WERI-Rb-1 (cell line): ENCODE data around the gene DMBX1.

Experiments used
- DNase-seq: peaks from one replicate; pipeline ENCODE4 v3.0.0-alpha.2; 2020
- H3K27ac ChIP-seq: fragments of 250-450 bp; sonication (Bioruptor Pico); 2 replicates; pipeline ENCODE4 v1.5.1; 2020; ENCODE audit warnings: mild to moderate bottlenecking, moderate library complexity
- H3K27me3 ChIP-seq: fragments of 250-450 bp; sonication (Bioruptor Pico); 2 replicates; pipeline ENCODE4 v1.5.1; 2021; ENCODE audit warnings: mild to moderate bottlenecking, low read depth, moderate library complexity; ENCODE audit not compliant: insufficient read depth, severe bottlenecking
- H3K36me3 ChIP-seq: fragments of 250-450 bp; sonication (Bioruptor Pico); 2 replicates; pipeline ENCODE4 v1.5.1; 2020; ENCODE audit warnings: mild to moderate bottlenecking, moderate library complexity
- H3K4me3 ChIP-seq: 2 replicates; pipeline ENCODE4 v1.5.1; 2011; ENCODE audit warnings: low read depth, mild to moderate bottlenecking, control low read depth, low read length
- H3K9me3 ChIP-seq: fragments of 250-450 bp; sonication (Bioruptor Pico); 2 replicates; pipeline ENCODE4 v1.5.1; 2021; ENCODE audit warnings: mild to moderate bottlenecking, moderate library complexity; ENCODE audit not compliant: severe bottlenecking
- TF ChIP-seq, protein P1 (sequence below): IDR thresholded peaks from 2 replicates; pipeline ENCODE4 v1.5.1; 2011; ENCODE audit warnings: low read depth, mild to moderate bottlenecking, control low read depth, inconsistent platforms, low read length

DMBX1 gene

DNA sequence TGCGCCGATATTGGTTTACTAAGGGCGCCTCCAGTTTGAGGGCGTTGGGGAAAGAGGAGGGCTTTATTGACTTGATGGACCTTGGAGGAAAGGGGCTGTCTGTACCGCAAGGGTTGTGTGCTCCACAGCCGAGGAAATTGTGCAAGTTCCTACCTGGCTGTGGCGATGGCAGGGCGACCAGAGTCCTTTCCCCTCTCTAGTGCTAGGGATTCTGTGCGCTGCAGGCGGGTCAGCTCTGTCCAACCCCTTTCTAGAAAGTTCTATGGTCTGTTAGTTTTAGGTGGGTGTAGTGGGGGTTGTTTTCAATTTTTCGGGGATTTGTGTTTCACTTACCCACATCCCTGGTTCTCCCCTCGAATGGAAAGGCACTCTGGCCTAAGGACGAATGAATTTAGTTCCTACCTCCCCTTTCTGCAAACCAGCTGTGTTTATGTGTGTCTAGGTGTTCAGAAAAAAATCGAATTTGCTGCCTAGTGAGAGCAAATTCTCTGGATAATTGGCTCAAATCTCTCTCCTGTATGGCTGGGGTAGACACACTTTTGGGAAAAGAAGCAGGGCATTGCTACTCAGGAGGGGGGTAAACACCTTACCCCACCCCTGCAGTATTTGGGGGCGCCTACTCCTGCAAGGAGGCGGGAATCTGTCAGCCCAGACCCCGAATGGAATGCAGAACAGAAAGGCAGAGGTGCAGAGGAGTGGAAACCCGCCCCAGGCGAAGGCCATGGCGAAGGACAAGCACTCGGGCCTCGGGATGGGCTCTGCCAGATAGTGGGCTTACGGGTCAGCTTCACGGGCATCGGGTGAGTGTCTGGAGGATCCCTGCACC lies 2.0 kb downstream of the DMBX1 start:
- Histone ChIP-seq H3K27ac (no peak overlapping the region), H3K4me3 (no peak overlapping the region), H3K36me3 (no peaks in the 10 kb centered on the region), H3K9me3 (no peaks in the 10 kb centered on the region), H3K27me3 (peaks cover 16% of the 10 kb centered on the region)
- no peak for DNase-seq
- TF ChIP-seq, protein P1, sequence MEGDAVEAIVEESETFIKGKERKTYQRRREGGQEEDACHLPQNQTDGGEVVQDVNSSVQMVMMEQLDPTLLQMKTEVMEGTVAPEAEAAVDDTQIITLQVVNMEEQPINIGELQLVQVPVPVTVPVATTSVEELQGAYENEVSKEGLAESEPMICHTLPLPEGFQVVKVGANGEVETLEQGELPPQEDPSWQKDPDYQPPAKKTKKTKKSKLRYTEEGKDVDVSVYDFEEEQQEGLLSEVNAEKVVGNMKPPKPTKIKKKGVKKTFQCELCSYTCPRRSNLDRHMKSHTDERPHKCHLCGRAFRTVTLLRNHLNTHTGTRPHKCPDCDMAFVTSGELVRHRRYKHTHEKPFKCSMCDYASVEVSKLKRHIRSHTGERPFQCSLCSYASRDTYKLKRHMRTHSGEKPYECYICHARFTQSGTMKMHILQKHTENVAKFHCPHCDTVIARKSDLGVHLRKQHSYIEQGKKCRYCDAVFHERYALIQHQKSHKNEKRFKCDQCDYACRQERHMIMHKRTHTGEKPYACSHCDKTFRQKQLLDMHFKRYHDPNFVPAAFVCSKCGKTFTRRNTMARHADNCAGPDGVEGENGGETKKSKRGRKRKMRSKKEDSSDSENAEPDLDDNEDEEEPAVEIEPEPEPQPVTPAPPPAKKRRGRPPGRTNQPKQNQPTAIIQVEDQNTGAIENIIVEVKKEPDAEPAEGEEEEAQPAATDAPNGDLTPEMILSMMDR, result no peak

DNA sequence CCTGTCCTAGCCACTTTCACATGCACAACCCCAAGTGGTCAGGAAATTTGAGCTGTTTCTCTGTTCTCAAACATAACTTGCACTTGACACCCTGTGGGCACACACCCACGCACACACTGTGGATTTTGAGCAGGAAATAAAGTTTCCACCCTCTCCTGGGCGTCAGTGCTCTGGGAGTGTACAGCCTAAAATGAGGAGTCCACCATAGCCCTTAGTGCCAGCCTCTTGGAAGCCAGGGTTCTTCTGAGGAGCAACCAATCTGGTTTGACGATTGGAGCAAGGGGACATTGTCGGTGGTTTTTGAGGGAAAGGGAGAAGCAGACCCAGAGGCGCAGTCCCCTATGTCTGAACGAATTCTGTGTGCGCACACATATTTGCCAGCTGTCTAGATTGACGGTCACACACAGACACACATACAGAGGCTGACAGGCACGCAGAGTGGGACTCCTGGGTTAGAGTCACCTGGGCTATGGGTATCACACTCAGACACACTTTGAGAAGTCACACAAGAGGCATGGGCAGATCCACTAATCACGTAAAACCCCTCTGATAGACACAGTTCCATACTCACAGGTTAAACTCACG lies 2.7 kb downstream of the DMBX1 start:
- TF ChIP-seq, protein P1, result no peak
- Histone ChIP-seq H3K9me3 (no peaks in the 10 kb centered on the region), H3K27me3 (peaks cover 16% of the 10 kb centered on the region), H3K36me3 (no peaks in the 10 kb centered on the region), H3K27ac (no peak overlapping the region), H3K4me3 (no peak overlapping the region)
- DNase-seq, result no peak

DNA sequence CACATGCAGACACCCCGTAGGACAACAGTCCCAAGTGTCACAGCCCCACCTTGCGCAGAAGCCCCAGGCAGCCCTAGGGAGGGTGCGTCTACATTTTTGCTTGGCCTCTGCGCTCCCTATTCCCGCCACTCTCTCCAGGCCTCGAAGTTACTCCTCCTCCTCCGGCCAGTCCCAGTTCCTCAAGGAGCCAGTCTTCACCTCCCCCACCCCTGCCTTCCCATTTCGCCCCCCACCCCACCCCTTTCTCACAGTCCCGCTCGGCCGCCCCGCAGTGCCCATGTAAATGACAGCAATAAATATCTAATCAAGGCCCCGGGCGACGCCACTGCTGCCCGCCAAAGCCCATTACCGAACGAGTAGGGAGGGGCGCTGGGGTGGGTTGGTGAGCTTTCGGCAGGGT lies 3.2 kb downstream of the DMBX1 start:
- Histone ChIP-seq H3K36me3 (no peaks in the 10 kb centered on the region), H3K4me3 (no peak overlapping the region), H3K9me3 (no peaks in the 10 kb centered on the region), H3K27me3 (peaks cover 16% of the 10 kb centered on the region), H3K27ac (no peak overlapping the region)
- no peak for DNase-seq
- TF ChIP-seq, protein P1, result no peak

DNA sequence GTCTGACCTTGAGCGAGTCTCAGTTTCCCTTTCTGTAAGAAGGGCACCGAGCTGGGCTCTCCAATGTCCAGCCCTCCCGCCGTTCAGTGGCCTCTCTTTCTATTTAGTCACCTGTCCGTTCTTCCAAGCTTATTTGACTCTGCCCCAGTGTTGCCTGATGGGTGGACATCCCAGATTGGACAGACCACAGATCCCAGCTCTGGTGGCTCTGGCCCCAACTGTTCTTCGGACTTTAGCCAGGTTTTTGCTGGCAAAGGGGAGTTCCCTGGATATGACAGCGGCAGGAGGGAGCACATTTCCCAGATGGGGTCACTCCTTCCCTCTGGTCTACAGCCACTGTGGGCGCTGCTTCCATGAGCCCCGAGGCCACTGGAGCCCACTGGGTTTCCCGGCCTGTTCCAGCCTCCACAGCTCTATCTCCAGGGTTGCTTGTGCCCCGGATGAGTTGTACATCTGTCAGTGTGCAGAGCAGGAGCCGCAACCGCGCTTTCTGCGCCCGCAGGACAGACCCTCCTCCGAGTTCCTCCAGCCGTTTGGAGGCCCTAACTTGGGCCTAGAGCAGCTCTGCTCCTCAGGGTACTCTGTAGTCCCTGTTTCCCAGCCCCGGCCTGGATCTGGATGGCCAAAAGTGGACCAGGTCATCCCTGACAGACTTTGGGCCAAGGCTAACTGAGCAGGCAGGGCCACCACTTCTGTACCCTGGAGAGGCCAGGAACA lies 3.8 kb downstream of the DMBX1 start:
- Histone ChIP-seq H3K4me3 (no peak overlapping the region), H3K36me3 (no peaks in the 10 kb centered on the region)

DNA sequence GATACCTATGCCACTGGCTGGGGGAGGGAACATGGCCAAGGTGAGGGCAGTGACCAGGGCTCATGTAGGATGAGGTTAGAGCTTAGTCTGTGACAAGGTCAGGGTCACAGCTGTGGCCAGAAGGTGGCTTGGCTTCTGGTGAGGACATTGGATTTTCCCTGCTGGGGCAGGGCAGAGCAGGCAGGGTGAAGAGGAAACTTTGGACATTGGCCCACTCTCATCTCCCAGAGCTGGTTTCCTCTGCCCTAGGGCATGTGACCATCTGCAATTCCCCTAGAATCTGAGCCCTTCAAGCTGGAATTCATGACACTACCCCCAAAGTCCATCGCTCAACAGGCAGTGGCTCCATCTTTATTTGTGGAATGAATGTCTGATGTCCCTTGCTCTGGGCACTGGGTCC lies 5.3 kb downstream of the DMBX1 start:
- TF ChIP-seq, protein P1, result no peak
- Histone ChIP-seq H3K36me3 (no peaks in the 10 kb centered on the region), H3K4me3 (no peak overlapping the region), H3K9me3 (no peaks in the 10 kb centered on the region), H3K27ac (no peak overlapping the region), H3K27me3 (peaks cover 4% of the 10 kb centered on the region)
- DNase-seq, result no peak

More for the DNA sequence above, 3.8 kb downstream of the DMBX1 start:
- no peaks in the 10 kb centered on the region for H3K9me3 ChIP-seq
- H3K27me3 ChIP-seq, result peaks cover 16% of the 10 kb centered on the region
- no peak for DNase-seq
- H3K27ac ChIP-seq, result no peak overlapping the region
- TF ChIP-seq, protein P1, result no peak
